HCT116 (cell line): ENCODE measurements around the gene ZEB1. TPM values are rescaled to one million over a fixed set of nuclear protein-coding genes. Genes with fewer than 3 reads are reported as not detected.

ENCODE experiments used
- ATAC-seq: fragments of 200-7000 bp; cut with Tn5 transposase; 2 replicates; pipeline ENCODE4 v1.9.1; 2020; ENCODE audit warnings: mild to moderate bottlenecking, moderate library complexity
- BruUV-seq: library from RNA; stranded (reverse); fragments of 400-500 nt; replicated peaks from 2 replicates; lab custom pipeline; 2021; lab: Mats Ljungman, UMichigan
- CTCF ChIA-PET: fragments of 300-600 bp; sonication (Branson Sonifier 250); formaldehyde crosslinking; loops from one replicate; lab custom pipeline; 2021; ENCODE audit warnings: antibody characterized with exemption; lab: Charles Lee
- POLR2A ChIA-PET: fragments of 300-600, 350-600 bp; sonication (Branson Sonifier 250); formaldehyde crosslinking; loops from one replicate; lab custom pipeline; 2021; ENCODE audit warnings: antibody characterized with exemption; lab: Charles Lee
- RAD21 ChIA-PET, 2 experiments: fragments of 300-600 bp; sonication (Branson Sonifier 250); formaldehyde crosslinking; loops; one replicate each; lab custom pipeline; 2023; ENCODE audit warnings: low total read pairs in 2 of 2; ENCODE audit not compliant: uncharacterized antibody in 2 of 2, unreplicated experiment in 2 of 2, low non-redundant PET in 1 of 2; lab: Charles Lee
- DNase-seq: peaks from one replicate; pipeline ENCODE4 v3.0.0-alpha.2; 2010; ENCODE audit warnings: low read depth, low spot score
- H2AFZ ChIP-seq: fragments of 200-600 bp; shearing (Covaris generic), sonication (generic); 2 replicates; pipeline ENCODE4 v1.6.1; 2017; ENCODE audit warnings: low read depth, mixed run types, mixed read lengths, antibody characterized with exemption, low read length; ENCODE audit not compliant: poor library complexity, severe bottlenecking
- H3K27ac ChIP-seq: 2 replicates; pipeline ENCODE4 v1.5.1; 2012; ENCODE audit warnings: low read depth, low read length
- H3K27me3 ChIP-seq: fragments of 200-600 bp; sonication (generic); 2 replicates; pipeline ENCODE4 v1.6.1; 2016; ENCODE audit warnings: mixed run types, low read length, mixed read lengths; ENCODE audit not compliant: insufficient read depth
- H3K36me3 ChIP-seq, 2 experiments: fragments of 200-500 bp in 1 of 2; fragments of 200-600 bp in 1 of 2; sonication (Bioruptor generic) in 1 of 2; sonication (generic) in 1 of 2; 2 replicates each; pipeline versions ENCODE4 v1.5.1 to v1.6.1; 2014 to 2016; ENCODE audit warnings: low read length in 2 of 2, inconsistent platforms in 1 of 2, mixed read lengths in 1 of 2, mixed run types in 1 of 2; ENCODE audit not compliant: insufficient read depth in 2 of 2, control insufficient read depth in 1 of 2
- H3K4me1 ChIP-seq, 2 experiments: fragments of 200-600 bp in 1 of 2; sonication (generic) in 1 of 2; 2 replicates each; pipeline versions ENCODE4 v1.5.1 to v1.6.1; 2012 to 2017; ENCODE audit warnings: low read length in 2 of 2, inconsistent platforms in 1 of 2, mild to moderate bottlenecking in 1 of 2, mixed read lengths in 1 of 2, mixed run types in 1 of 2, moderate library complexity in 1 of 2; ENCODE audit not compliant: insufficient read depth in 2 of 2, control insufficient read depth in 1 of 2
- H3K4me2 ChIP-seq: fragments of 200-600 bp; sonication (generic); 2 replicates; pipeline ENCODE4 v1.6.1; 2017; ENCODE audit warnings: mixed run types, low read length, mixed read lengths
- H3K4me3 ChIP-seq, 2 experiments: fragments of 200-600 bp in 1 of 2; sonication (generic) in 1 of 2; replicated peaks in 1 of 2; 2 replicates each; pipeline ENCODE4 v1.5.1; 2011 to 2016; ENCODE audit warnings: low read length in 2 of 2, control low read depth in 1 of 2, low read depth in 1 of 2, mild to moderate bottlenecking in 1 of 2, mixed read lengths in 1 of 2, mixed run types in 1 of 2
- H3K79me2 ChIP-seq: fragments of 200-600 bp; sonication (generic); 2 replicates; pipeline ENCODE4 v1.6.1; 2017; ENCODE audit warnings: mild to moderate bottlenecking, mixed run types, low read length, moderate library complexity, mixed read lengths; ENCODE audit not compliant: insufficient read depth
- H3K9ac ChIP-seq: fragments of 200-600 bp; sonication (generic); 2 replicates; pipeline ENCODE4 v1.6.1; 2016; ENCODE audit warnings: low read length, mixed read lengths
- H3K9me2 ChIP-seq: fragments of 200-600 bp; sonication (generic), shearing (Covaris generic); 2 replicates; pipeline ENCODE4 v1.6.1; 2017; ENCODE audit warnings: mixed run types, mild to moderate bottlenecking, moderate library complexity; ENCODE audit not compliant: insufficient read depth
- H3K9me3 ChIP-seq, 2 experiments: fragments of 200-500 bp in 1 of 2; fragments of 200-600 bp in 1 of 2; sonication (Bioruptor generic) in 1 of 2; sonication (generic) in 1 of 2; 2 replicates each; pipeline ENCODE4 v1.6.1; 2014 to 2017; ENCODE audit warnings: low read length in 2 of 2, mixed read lengths in 2 of 2, inconsistent platforms in 1 of 2, low read depth in 1 of 2, mild to moderate bottlenecking in 1 of 2, mixed run types in 1 of 2, moderate library complexity in 1 of 2; ENCODE audit not compliant: control insufficient read depth in 1 of 2, insufficient read depth in 1 of 2
- H4K20me1 ChIP-seq: fragments of 200-600 bp; sonication (generic), shearing (Covaris generic); 2 replicates; pipeline ENCODE4 v1.6.1; 2017; ENCODE audit warnings: mixed run types, mild to moderate bottlenecking, moderate library complexity; ENCODE audit not compliant: insufficient read depth
- CTCF ChIP-seq, 3 experiments: fragments of 200-600 bp in 1 of 3; sonication (generic) in 1 of 3; IDR thresholded peaks in 2 of 3; conservative IDR thresholded peaks in 1 of 3; 2 replicates each; pipeline ENCODE4 v1.5.1; 2012 to 2017; ENCODE audit warnings: low read depth in 2 of 3, low read length in 2 of 3, antibody characterized with exemption in 1 of 3, borderline replicate concordance in 1 of 3, control low read depth in 1 of 3, mild to moderate bottlenecking in 1 of 3, mixed read lengths in 1 of 3, mixed run types in 1 of 3, moderate library complexity in 1 of 3; ENCODE audit not compliant: insufficient read depth in 1 of 3
- EGR1 ChIP-seq: IDR thresholded peaks from 2 replicates; pipeline ENCODE4 v1.6.1; 2012; ENCODE audit warnings: low read depth
- EZH2 ChIP-seq: fragments of 200-600 bp; sonication (generic); IDR thresholded peaks from 2 replicates; pipeline ENCODE4 v1.6.1; 2017; ENCODE audit warnings: antibody characterized with exemption, mixed run types
- FOSL1 ChIP-seq: IDR thresholded peaks from 2 replicates; pipeline ENCODE4 v1.6.1; 2012; ENCODE audit warnings: low read depth
- JUND ChIP-seq: IDR thresholded peaks from 2 replicates; pipeline ENCODE4 v1.6.1; 2012
- RAD21 ChIP-seq: IDR thresholded peaks from 2 replicates; pipeline ENCODE4 v1.6.1; 2012; ENCODE audit warnings: low read depth, mild to moderate bottlenecking
- REST ChIP-seq: IDR thresholded peaks from 2 replicates; pipeline ENCODE4 v1.6.1; 2012; ENCODE audit warnings: low read depth
- SIN3A ChIP-seq: IDR thresholded peaks from 2 replicates; pipeline ENCODE4 v1.6.1; 2012; ENCODE audit warnings: low read depth
- SP1 ChIP-seq: IDR thresholded peaks from 2 replicates; pipeline ENCODE4 v1.6.1; 2012; ENCODE audit warnings: low read depth
- SRF ChIP-seq: IDR thresholded peaks from 2 replicates; pipeline ENCODE4 v1.6.1; 2012; ENCODE audit warnings: low read depth
- TCF7L2 ChIP-seq: IDR thresholded peaks from 2 replicates; pipeline ENCODE4 v1.7.0; 2011; ENCODE audit warnings: borderline replicate concordance, inconsistent platforms; ENCODE audit not compliant: insufficient read depth, insufficient read length; ENCODE audit errors: extremely low read depth
- ZFX ChIP-seq: fragments of 450-650 bp; IDR thresholded peaks from 2 replicates; pipeline ENCODE4 v1.6.1; 2017
- ZNF274 ChIP-seq: fragments of 200-500 bp; sonication (Bioruptor generic); IDR thresholded peaks from 2 replicates; pipeline ENCODE4 v1.6.1; 2014; ENCODE audit warnings: mild to moderate bottlenecking, low read depth, low read length, inconsistent platforms
- intact Hi-C: fragments of 100-400 bp; cut with micrococcal nuclease; formaldehyde crosslinking; loops from 2 replicates; pipeline ENCODE4 v1.10.0; 2022
- total RNA-seq: library from RNA; stranded (reverse); gene quantifications from one replicate; pipeline ENCODE4 v1.2.1, GENCODE V29; 2021; ENCODE audit not compliant: unreplicated experiment
- TF ChIP-seq, protein P1 (sequence below): IDR thresholded peaks from 2 replicates; pipeline ENCODE4 v1.6.1; 2012

Gene ZEB1
- total RNA-seq, 1 experiment from 2014 or later = 3.4 TPM

- H3K9me3 ChIP-seq = no peaks in the 10 kb centered on the region
- TF ChIP-seq EZH2 (no peak), CTCF (IDR thresholded peaks at IDR 0.05 in 2 of 3, conservative IDR thresholded peaks at IDR 0.05 in 1 of 3; ENCODE audit: borderline replicate concordance in 1 of 3, insufficient read depth in 1 of 3, low read depth in 2 of 3, low read length in 2 of 3) (no peak), FOSL1 (no peak), SRF (no peak), SP1 (no peak), JUND (no peak), EGR1 (no peak), ZNF274 (no peak), TCF7L2 (no peak), SIN3A (no peak), RAD21 (no peak), ZFX (no peak), REST (no peak)
- TF ChIP-seq, protein P1, sequence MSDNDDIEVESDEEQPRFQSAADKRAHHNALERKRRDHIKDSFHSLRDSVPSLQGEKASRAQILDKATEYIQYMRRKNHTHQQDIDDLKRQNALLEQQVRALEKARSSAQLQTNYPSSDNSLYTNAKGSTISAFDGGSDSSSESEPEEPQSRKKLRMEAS = no peak
- H3K9me2 ChIP-seq = no peaks in the 10 kb centered on the region
- ATAC-seq (no peak), DNase-seq (no peak)
- H3K4me2 ChIP-seq = no peak overlapping the region
- no peak overlapping the region for H3K4me3 ChIP-seq
- no peaks in the 10 kb centered on the region; a peak in 1 of 4 replicates for H3K4me1 ChIP-seq
- BruUV-seq = no TSS peak
- H2AFZ ChIP-seq = no peak overlapping the region
- POLR2A ChIA-PET = no interaction called here
- CTCF ChIA-PET = no interaction called here
- RAD21 ChIA-PET = no interaction called here
- no peaks in the 10 kb centered on the region for H3K79me2 ChIP-seq
- intact Hi-C loops = no loop called here
- no peak overlapping the region for H3K9ac ChIP-seq
- H3K27me3 ChIP-seq = no peaks in the 10 kb centered on the region
- no peaks in the 10 kb centered on the region for H4K20me1 ChIP-seq
- H3K36me3 ChIP-seq = no peaks in the 10 kb centered on the region
- no peak overlapping the region for H3K27ac ChIP-seq
These were observed 205.4 kb downstream of the ZEB1 start for GRCh38 chr10:31524460-31524859.
